Measurements from ENCODE around the gene IDUA.

DNA sequence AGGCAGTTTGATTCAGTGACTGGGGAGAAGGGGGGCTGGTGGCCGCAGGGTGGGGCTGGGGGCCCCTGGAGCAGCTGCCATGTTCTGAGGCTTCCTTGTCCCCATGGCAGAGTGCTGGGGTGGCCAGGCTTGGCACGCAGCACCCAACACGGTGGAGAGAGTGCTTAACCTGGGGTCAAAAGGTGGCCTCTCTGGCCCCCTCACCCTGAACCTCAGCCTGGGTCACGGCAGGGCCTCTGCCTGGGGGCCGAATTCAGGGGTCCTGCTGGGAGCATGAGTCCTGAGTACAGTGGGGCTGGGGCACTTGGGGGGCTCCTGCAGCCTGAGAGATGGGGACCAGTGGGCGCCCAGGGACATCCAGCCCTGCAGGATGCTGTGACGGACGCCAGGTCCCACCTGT lies 44.5 kb downstream of the IDUA start:
- TF ChIP-seq, protein P1, sequence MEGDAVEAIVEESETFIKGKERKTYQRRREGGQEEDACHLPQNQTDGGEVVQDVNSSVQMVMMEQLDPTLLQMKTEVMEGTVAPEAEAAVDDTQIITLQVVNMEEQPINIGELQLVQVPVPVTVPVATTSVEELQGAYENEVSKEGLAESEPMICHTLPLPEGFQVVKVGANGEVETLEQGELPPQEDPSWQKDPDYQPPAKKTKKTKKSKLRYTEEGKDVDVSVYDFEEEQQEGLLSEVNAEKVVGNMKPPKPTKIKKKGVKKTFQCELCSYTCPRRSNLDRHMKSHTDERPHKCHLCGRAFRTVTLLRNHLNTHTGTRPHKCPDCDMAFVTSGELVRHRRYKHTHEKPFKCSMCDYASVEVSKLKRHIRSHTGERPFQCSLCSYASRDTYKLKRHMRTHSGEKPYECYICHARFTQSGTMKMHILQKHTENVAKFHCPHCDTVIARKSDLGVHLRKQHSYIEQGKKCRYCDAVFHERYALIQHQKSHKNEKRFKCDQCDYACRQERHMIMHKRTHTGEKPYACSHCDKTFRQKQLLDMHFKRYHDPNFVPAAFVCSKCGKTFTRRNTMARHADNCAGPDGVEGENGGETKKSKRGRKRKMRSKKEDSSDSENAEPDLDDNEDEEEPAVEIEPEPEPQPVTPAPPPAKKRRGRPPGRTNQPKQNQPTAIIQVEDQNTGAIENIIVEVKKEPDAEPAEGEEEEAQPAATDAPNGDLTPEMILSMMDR (IDR thresholded peaks at IDR 0.05) = no peak
- no peak for TF ChIP-seq EZH2 (IDR thresholded peaks at IDR 0.05; ENCODE audit: borderline replicate concordance, insufficient read depth, low read depth, low read length, poor library complexity, severe bottlenecking)

Measured in B cell (primary cell).